ENCODE results near the gene PAFAH1B1.

Gene PAFAH1B1

GRCh38 chr17:2704031-2704889 is 110.8 kb downstream of the PAFAH1B1 start:
- no peak for DNase-seq

GRCh38 chr17:2704890-2705248 is 111.4 kb downstream of the PAFAH1B1 start:
- DNase-seq = no peak

GRCh38 chr17:2705263-2705662 is 111.8 kb downstream of the PAFAH1B1 start:
- no peak for DNase-seq

GRCh38 chr17:2705888-2706795 is 112.7 kb downstream of the PAFAH1B1 start:
- DNase-seq = no peak

- DNase-seq = no peak
Observed at GRCh38 chr17:2706911-2707510, 113.6 kb downstream of the PAFAH1B1 start.

- no peak for DNase-seq
Observed at GRCh38 chr17:2707721-2708584, 114.5 kb downstream of the PAFAH1B1 start.

- DNase-seq = no peak
Observed at GRCh38 chr17:2708585-2709182, 115.2 kb downstream of the PAFAH1B1 start.

GRCh38 chr17:2709183-2709661 is 115.8 kb downstream of the PAFAH1B1 start:
- no peak for DNase-seq

- DNase-seq = no peak
Observed at GRCh38 chr17:2710071-2710802, 116.8 kb downstream of the PAFAH1B1 start.

- no peak for DNase-seq
Observed at GRCh38 chr17:2710803-2711607, 117.6 kb downstream of the PAFAH1B1 start.

- peak; percentile 97 for DNase-seq
Observed at GRCh38 chr17:2711608-2712299, 118.3 kb downstream of the PAFAH1B1 start, which contains the start of gene CLUH. Gene CLUH, minus strand, starts transcription at chr17:2711764. Its CDS starts 103 bp downstream, at chr17:2711661.

GRCh38 chr17:2712300-2713043 is 119.0 kb downstream of the PAFAH1B1 start:
- DNase-seq = no peak

GRCh38 chr17:2713881-2714280 is 120.4 kb downstream of the PAFAH1B1 start:
- no peak for DNase-seq

- no peak for DNase-seq
Observed at GRCh38 chr17:2716649-2717048, 123.2 kb downstream of the PAFAH1B1 start.

- DNase-seq = peak; percentile 17
Observed at GRCh38 chr17:2718150-2718938, 124.9 kb downstream of the PAFAH1B1 start.

- DNase-seq = no peak
Observed at GRCh38 chr17:2719861-2720260, 126.4 kb downstream of the PAFAH1B1 start.

- no peak for DNase-seq
Observed at GRCh38 chr17:2721603-2722002, 128.1 kb downstream of the PAFAH1B1 start.

- DNase-seq = no peak
Observed at GRCh38 chr17:2722611-2723010, 129.2 kb downstream of the PAFAH1B1 start.

All from activated CD4-positive, alpha-beta T cell treated with anti-CD3 and anti-CD28 coated beads, Interleukin-2, amount 50 U/mL, for 16 hours (primary cell).